ENCODE results near the gene POLR3GL. TPM values are rescaled to one million over a fixed set of nuclear protein-coding genes. Genes with fewer than 3 reads are reported as not detected.

Gene POLR3GL
- total RNA-seq, 4 donors from 2014 or later: 19.0 to 31.4 (median 24.0) TPM

GRCh38 chr1:145961425-145962156 is 2.9 kb upstream of the POLR3GL start:
- no peak for DNase-seq (ENCODE audit: low spot score)
- no peak for ATAC-seq (ENCODE audit: low FRiP score)
- TF ChIP-seq CTCF (IDR thresholded peaks at IDR 0.05): no peak

DNA sequence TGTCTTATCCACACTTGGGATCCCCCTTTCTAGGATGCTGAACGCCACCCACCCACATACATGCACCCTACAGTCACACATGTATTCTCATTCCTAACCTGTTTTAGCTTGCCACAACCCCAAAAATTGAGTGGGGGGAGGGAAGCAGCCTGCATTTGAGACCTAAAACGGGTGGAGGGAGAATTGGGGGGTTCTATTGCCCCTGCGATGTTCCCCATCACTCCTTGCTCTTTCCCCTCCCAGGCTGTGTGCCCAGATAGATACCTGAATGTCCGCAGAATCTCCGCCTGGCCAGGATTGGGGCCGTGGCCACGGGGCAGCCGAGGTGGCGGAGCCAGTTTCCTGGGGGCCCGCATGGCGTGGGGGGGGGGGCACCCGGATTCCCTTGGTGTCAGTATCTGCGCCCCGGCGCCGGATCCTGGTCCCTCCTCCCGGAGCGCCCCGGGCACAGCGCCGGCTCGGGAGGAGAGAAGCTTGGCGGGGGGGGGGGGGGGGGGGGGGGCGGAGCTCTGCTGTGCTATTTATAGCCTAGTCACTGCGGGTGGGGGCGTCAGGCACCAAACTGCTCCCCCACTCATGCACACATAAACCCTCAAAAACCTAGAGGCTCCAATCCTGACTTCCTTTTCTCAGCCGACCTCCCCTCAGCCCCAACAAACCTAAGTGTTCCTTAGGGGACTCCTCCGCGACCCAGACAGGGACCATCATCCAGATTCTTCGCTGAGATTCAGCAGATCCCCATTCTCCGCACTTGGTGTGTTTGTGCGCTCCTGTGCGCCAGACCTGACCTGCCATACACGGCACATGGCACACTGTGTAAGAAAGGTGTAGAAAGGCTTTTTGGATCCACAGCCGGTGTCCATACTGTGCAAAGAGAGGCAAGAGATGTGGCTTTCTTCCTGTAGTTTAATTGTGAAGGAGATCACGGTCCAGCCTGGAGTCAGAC is 2.1 kb upstream of the POLR3GL start:
- DNase-seq (ENCODE audit: low spot score): no peak
- TF ChIP-seq CTCF (IDR thresholded peaks at IDR 0.05): no peak
- no peak for ATAC-seq (ENCODE audit: low FRiP score)

- TF ChIP-seq CTCF (IDR thresholded peaks at IDR 0.05): no peak
- DNase-seq (ENCODE audit: low spot score) (no peak), ATAC-seq (ENCODE audit: low FRiP score) (no peak)
Observed at GRCh38 chr1:145963265-145964019, 1.0 kb upstream of the POLR3GL start.

DNA sequence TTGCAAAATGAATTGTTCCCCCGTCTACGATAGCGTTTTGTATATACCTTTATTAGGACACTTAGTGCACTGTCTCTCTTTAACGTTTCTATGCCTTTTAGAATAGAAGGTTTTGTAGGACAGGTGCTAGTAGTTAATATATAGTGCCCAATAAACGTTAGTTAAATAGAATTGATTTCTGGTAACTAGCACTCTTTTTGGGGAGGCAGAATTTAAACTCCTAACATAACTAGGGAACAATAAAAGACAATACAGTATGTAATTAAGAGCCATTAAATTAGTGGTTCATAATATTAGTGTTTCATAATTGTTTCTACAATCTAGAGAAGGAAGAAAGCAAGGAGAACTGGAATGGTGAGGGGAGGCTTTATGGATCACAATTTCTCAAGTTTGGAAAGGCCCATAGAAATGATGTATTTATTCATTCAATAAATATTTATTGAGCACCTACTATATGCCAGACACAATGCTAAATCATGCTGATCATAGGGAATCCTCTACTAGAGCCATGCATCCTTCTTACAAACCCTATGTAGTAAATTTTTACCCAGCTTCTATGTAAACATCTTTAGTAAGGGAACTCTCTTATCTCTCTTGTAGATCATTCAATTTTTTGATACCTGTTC is 742 bp downstream of the POLR3GL start:
- DNase-seq (ENCODE audit: low spot score) (no peak), ATAC-seq (ENCODE audit: low FRiP score) (no peak)
- no peak for TF ChIP-seq CTCF (IDR thresholded peaks at IDR 0.05)

DNA sequence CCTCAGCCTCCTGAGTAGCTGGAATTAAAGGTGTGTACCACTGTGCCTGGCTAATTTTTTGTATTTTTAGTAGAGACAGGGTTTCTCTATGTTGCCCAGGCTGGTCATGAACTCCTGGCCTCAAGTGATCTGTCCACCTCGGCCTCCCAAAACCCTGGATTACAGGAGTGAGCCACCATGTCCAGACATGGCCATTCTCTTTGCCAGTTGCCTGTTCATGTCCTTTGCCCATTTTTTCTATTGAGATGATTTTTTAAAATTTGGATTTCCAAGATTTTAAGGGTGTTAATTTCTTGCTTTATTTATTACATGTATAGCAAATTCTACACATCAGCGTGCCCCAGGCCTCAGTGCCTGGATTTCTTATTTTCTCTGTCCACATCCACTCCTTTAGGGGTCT is 2.8 kb downstream of the POLR3GL start:
- DNase-seq (ENCODE audit: low spot score) (no peak), ATAC-seq (ENCODE audit: low FRiP score) (no peak)
- no peak for TF ChIP-seq CTCF (IDR thresholded peaks at IDR 0.05)

DNA sequence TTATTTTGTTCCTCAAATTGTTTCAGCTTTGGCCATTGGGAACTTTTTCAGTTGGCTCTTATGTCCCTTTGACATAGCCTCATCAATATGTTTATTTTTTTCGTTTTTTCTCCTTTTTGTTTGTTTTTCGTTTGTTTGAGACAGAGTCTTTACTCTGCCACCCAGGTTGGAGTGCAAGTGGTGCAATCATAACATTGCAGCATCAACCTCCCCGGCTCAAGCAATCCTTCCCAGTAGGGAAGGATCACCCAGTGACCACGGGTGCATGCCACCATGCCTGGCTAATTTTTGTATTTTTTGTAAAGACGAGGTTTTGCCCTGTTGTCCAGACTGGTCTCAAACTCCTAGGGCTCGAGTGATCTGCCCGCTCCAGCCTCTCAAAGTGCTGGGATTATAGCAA is 8.1 kb downstream of the POLR3GL start:
- no peak for DNase-seq (ENCODE audit: low spot score)

More for the DNA sequence above, 8.1 kb downstream of the POLR3GL start:
- no peak for TF ChIP-seq CTCF (IDR thresholded peaks at IDR 0.05)
- ATAC-seq (ENCODE audit: low FRiP score): no peak

All from omental fat pad (tissue), 4 donors.